A673 (cell line): ENCODE data around the gene CLTB. TPM values are rescaled to one million over a fixed set of nuclear protein-coding genes. Genes with fewer than 3 reads are reported as not detected.
"Not testable (repeated sequence)": the region's sequence is repeated elsewhere in the genome, so short reads cannot be mapped to it uniquely, and the experiment has no call there.

Experiments
- BruUV-seq: library from RNA; stranded (reverse); fragments of 400-500 nt; replicated peaks from 2 replicates; lab custom pipeline; 2021; lab: Mats Ljungman, UMichigan
- CTCF ChIA-PET: fragments of 300-600 bp; sonication (Branson Sonifier 250); formaldehyde crosslinking; loops from one replicate; lab custom pipeline; 2022; ENCODE audit warnings: antibody characterized with exemption; lab: Charles Lee
- POLR2A ChIA-PET: fragments of 300-600 bp; sonication (Branson Sonifier 250); formaldehyde crosslinking; loops from one replicate; lab custom pipeline; 2022; ENCODE audit warnings: antibody characterized with exemption; ENCODE audit not compliant: low non-redundant PET; lab: Charles Lee
- DNase-seq: peaks from one replicate; pipeline ENCODE4 v3.0.0-alpha.2; 2015; ENCODE audit warnings: low spot score
- H3K27ac ChIP-seq: fragments of 200-600 bp; sonication (generic); 2 replicates; pipeline ENCODE4 v1.5.1; 2016; ENCODE audit warnings: mixed run types, low read depth, mild to moderate bottlenecking, mixed read lengths, antibody characterized with exemption, low read length; ENCODE audit not compliant: poor library complexity, severe bottlenecking
- H3K27me3 ChIP-seq: fragments of 200-600 bp; sonication (generic); replicated peaks from 2 replicates; pipeline ENCODE4 v1.6.1; 2017; ENCODE audit warnings: mixed run types, low read depth, mild to moderate bottlenecking, mixed read lengths, antibody characterized with exemption, low read length; ENCODE audit not compliant: insufficient read depth, poor library complexity
- H3K36me3 ChIP-seq: fragments of 200-600 bp; sonication (generic); 2 replicates; pipeline ENCODE4 v1.6.1; 2016; ENCODE audit warnings: mixed run types, mild to moderate bottlenecking, mixed read lengths, antibody characterized with exemption, low read length; ENCODE audit not compliant: insufficient read depth, poor library complexity, severe bottlenecking
- H3K4me1 ChIP-seq: fragments of 200-600 bp; sonication (generic); 2 replicates; pipeline ENCODE4 v1.6.1; 2017; ENCODE audit warnings: mixed run types, mild to moderate bottlenecking, mixed read lengths, antibody characterized with exemption, low read length; ENCODE audit not compliant: insufficient read depth, poor library complexity, severe bottlenecking
- H3K4me3 ChIP-seq: fragments of 200-600 bp; sonication (generic); 2 replicates; pipeline ENCODE4 v1.5.1; 2016; ENCODE audit warnings: low read depth, mixed run types, mild to moderate bottlenecking, mixed read lengths, low read length; ENCODE audit not compliant: poor library complexity, severe bottlenecking
- H3K9me3 ChIP-seq: fragments of 200-600 bp; sonication (generic); 2 replicates; pipeline ENCODE4 v1.6.1; 2016; ENCODE audit warnings: mixed run types, low read depth, mild to moderate bottlenecking, mixed read lengths, antibody characterized with exemption, low read length; ENCODE audit not compliant: poor library complexity, severe bottlenecking
- EZH2 ChIP-seq: fragments of 200-600 bp; sonication (generic); IDR thresholded peaks from 2 replicates; pipeline ENCODE4 v1.6.1; 2017; ENCODE audit warnings: borderline replicate concordance, low read depth, mild to moderate bottlenecking, mixed read lengths, antibody characterized with exemption, low read length; ENCODE audit not compliant: poor library complexity, severe bottlenecking
- intact Hi-C: fragments of 100-400 bp; cut with micrococcal nuclease; formaldehyde crosslinking; loops from one replicate; pipeline ENCODE4 v1.10.0; 2022; ENCODE audit not compliant: unreplicated experiment
- total RNA-seq: library from RNA; stranded (reverse); gene quantifications from 2 replicates; pipeline ENCODE4 v1.2.3, GENCODE V29; 2021
- TF ChIP-seq, protein P1 (sequence below): fragments of 300-800, 200-600 bp; sonication (generic); conservative IDR thresholded peaks from 2 replicates; pipeline ENCODE4 v1.5.1; 2017; ENCODE audit warnings: low read depth, mild to moderate bottlenecking, antibody characterized with exemption, low read length, moderate library complexity, mixed read lengths

CLTB gene
- total RNA-seq, 1 experiment from 2014 or later, result 61.8 TPM

DNA sequence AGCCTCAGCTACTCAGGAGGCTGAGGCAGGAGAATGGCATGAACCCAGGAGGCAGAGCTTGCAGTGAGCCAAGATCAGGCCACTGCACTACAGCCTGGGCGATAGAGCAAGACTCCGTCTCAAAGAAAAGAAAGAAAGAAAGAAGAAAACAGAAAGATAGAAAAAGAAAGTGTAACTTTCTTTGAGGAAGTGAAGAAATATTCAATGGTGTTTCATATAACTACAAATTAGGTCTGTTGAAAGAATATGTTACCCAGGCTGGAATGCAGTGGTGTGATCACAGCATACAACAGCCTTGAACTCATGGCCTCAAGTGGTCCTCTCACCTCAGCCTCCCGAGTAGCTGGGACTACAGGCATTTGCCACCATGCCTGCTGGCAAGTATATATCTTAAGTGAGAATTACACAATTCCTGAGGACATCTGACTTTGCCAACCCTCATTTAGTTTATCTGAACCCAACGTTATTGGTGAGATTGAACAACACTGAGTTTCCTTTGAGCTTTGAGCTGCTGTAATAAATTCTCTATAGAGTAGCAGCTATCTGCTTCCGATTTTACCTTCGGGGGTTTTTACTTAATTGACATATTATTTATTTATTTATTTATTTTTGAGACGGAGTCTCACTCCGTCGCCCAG is 29.8 kb upstream of the CLTB start:
- ChIA-PET CTCF (interaction anchor here (0.6 kb wide), 1 partner anchor 10 kb away, joined by 6 read pairs; no protein-coding TSS in a partner anchor), POLR2A (no interaction called here)
- intact Hi-C loops, result no loop called here

DNA sequence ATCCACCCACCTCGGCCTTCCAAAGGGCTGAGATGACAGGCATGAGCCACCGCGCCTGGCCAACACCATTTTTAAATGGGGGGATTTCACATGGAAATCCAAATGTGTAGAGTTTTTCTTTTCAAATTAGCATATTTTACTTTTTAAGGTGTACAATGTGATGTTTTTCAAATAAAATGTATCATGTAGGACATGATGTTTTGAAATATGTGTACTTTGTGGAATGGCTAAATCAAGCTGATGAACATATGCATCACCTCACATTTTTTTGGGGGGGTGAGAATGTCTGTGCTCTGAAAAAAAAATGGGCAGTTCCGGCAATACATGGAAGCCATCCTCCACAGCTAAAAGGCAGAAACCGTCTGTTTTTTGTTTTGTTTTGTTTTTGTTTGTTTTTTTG is 28.4 kb upstream of the CLTB start:
- Histone ChIP-seq H3K27me3 (no peaks in the 10 kb centered on the region), H3K4me1 (peaks cover 2% of the 10 kb centered on the region), H3K4me3 (no peak overlapping the region), H3K27ac (no peak overlapping the region), H3K36me3 (no peaks in the 10 kb centered on the region), H3K9me3 (no peaks in the 10 kb centered on the region)
- no TSS peak for BruUV-seq
- ChIA-PET POLR2A (no interaction called here), CTCF (no interaction called here)
- no peak for DNase-seq
- TF ChIP-seq, protein P1, sequence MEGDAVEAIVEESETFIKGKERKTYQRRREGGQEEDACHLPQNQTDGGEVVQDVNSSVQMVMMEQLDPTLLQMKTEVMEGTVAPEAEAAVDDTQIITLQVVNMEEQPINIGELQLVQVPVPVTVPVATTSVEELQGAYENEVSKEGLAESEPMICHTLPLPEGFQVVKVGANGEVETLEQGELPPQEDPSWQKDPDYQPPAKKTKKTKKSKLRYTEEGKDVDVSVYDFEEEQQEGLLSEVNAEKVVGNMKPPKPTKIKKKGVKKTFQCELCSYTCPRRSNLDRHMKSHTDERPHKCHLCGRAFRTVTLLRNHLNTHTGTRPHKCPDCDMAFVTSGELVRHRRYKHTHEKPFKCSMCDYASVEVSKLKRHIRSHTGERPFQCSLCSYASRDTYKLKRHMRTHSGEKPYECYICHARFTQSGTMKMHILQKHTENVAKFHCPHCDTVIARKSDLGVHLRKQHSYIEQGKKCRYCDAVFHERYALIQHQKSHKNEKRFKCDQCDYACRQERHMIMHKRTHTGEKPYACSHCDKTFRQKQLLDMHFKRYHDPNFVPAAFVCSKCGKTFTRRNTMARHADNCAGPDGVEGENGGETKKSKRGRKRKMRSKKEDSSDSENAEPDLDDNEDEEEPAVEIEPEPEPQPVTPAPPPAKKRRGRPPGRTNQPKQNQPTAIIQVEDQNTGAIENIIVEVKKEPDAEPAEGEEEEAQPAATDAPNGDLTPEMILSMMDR, result no peak
- intact Hi-C loops, result no loop called here

More for the DNA sequence above, 29.8 kb upstream of the CLTB start:
- Histone ChIP-seq H3K27ac (no peak overlapping the region), H3K4me1 (peaks cover 6% of the 10 kb centered on the region), H3K4me3 (no peak overlapping the region), H3K27me3 (no peaks in the 10 kb centered on the region), H3K36me3 (no peaks in the 10 kb centered on the region), H3K9me3 (no peaks in the 10 kb centered on the region)
- DNase-seq, result no peak
- no peak for TF ChIP-seq EZH2
- TF ChIP-seq, protein P1, result no peak
- no TSS peak for BruUV-seq

DNA sequence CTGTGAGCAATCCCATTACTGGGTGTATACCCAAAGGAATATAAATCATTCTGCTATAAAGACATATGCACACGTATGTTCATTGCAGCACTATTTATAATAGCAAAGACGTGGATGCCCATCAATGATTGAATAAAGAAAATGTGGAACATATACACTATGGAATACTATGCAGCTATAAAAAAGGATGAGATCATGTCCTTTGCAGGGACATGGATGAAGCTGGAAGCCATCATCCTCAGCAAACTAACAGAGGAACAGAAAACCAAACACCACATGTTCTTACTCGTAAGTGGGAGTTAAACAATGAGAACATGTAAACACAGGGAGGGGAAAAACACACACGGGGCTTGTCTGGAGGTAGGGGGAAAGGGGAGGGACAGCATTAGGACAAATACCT is 26.6 kb upstream of the CLTB start:
- BruUV-seq, H3K4me1 ChIP-seq, H3K36me3 ChIP-seq, CTCF ChIA-PET, POLR2A ChIA-PET, DNase-seq, H3K4me3 ChIP-seq, H3K9me3 ChIP-seq, H3K27ac ChIP-seq, H3K27me3 ChIP-seq, intact Hi-C loops: not testable (repeated sequence)

DNA sequence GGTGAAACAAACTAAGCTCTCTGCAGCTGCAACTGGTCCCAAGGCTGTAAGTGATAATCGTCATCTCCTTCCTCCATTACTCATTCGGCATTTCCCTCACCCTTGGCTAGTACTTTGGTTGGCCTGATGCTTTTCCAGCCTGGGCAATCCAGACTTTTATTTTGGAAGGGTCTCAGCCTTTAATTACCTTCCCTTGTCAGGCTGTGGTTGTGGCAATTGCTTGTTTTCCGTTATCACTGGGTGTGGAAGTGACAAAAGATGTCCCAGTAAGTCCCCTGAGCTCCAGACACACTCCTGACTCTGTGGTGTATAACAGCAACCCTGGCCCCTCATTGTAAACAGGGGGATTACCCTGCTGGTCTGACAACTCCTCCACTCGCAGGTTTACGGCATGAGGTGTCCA is 25.6 kb upstream of the CLTB start:
- Histone ChIP-seq H3K4me1 (no peaks in the 10 kb centered on the region), H3K4me3 (no peak overlapping the region), H3K27me3 (no peaks in the 10 kb centered on the region), H3K27ac (no peak overlapping the region), H3K9me3 (no peaks in the 10 kb centered on the region), H3K36me3 (no peaks in the 10 kb centered on the region)
- ChIA-PET POLR2A (no interaction called here), CTCF (no interaction called here)
- BruUV-seq, result no TSS peak
- TF ChIP-seq, protein P1, result no peak
- no peak for TF ChIP-seq EZH2
- DNase-seq, result no peak
- intact Hi-C loops, result no loop called here
